ENCODE data around the gene PRKAA2. TPM values are rescaled to one million over a fixed set of nuclear protein-coding genes. Genes with fewer than 3 reads are reported as not detected.

The PRKAA2 gene
- total and polyA plus RNA-seq, 2 of the 13 experiments (the other 11 are each of a cell fraction or from before 2014, with no cell fraction given), result 6.0 to 7.5 TPM

- no peak for TF ChIP-seq ZNF362 (CRISPR knock-in tag; IDR thresholded peaks at IDR 0.05; ENCODE audit: borderline replicate concordance)
- TF ChIP-seq SP140L (CRISPR knock-in tag; IDR thresholded peaks at IDR 0.05; ENCODE audit: borderline replicate concordance), result no peak
- no peak for TF ChIP-seq KLF6 (CRISPR knock-in tag; IDR thresholded peaks at IDR 0.05)
- TF ChIP-seq ZNF296 (CRISPR knock-in tag; conservative IDR thresholded peaks at IDR 0.05), result no peak
- TF ChIP-seq MAF1 (CRISPR knock-in tag; IDR thresholded peaks at IDR 0.05; ENCODE audit: borderline replicate concordance), result no peak
- 0 out of 2 replicates have a peak, but pooled peaks have one; percentile 4 for TF ChIP-seq FOXP4 (CRISPR knock-in tag; IDR thresholded peaks at IDR 0.05)
- no peak for TF ChIP-seq ZNF687 (CRISPR knock-in tag; IDR thresholded peaks at IDR 0.05)
- peak; percentile 7 for TF ChIP-seq ASH2L (IDR thresholded peaks at IDR 0.05; ENCODE audit: insufficient read length, low read depth, low read length)
- no peak for TF ChIP-seq ELF4 (CRISPR knock-in tag; IDR thresholded peaks at IDR 0.05; ENCODE audit: borderline replicate concordance)
- TF ChIP-seq ZNF333 (CRISPR knock-in tag; IDR thresholded peaks at IDR 0.05; ENCODE audit: borderline replicate concordance), result no peak
- TF ChIP-seq ZNF121 (CRISPR knock-in tag; IDR thresholded peaks at IDR 0.05), result no peak
- no peak for TF ChIP-seq ZNF891 (CRISPR knock-in tag; IDR thresholded peaks at IDR 0.05)
- TF ChIP-seq ZBTB33 (CRISPR knock-in tag; IDR thresholded peaks at IDR 0.05), result no peak
- no peak for TF ChIP-seq JUN (CRISPR knock-in tag; IDR thresholded peaks at IDR 0.05)
- TF ChIP-seq HIC2 (CRISPR knock-in tag; IDR thresholded peaks at IDR 0.05; ENCODE audit: low read depth), result no peak
- TF ChIP-seq WIZ (CRISPR knock-in tag; IDR thresholded peaks at IDR 0.05), result no peak
- no peak for TF ChIP-seq ZNF782 (CRISPR knock-in tag; IDR thresholded peaks at IDR 0.05; ENCODE audit: borderline replicate concordance)
- no peak for TF ChIP-seq RARA (CRISPR knock-in tag; IDR thresholded peaks at IDR 0.05)
- TF ChIP-seq ZNF282 (IDR thresholded peaks at IDR 0.05; ENCODE audit: partially characterized antibody), result no peak
Measured at GRCh38 chr1:56645677-56646305, 677 bp downstream of the PRKAA2 start (continued).

Measured in HepG2 (cell line).